ENCODE measurements around the gene AKAP10. TPM values are rescaled to one million over a fixed set of nuclear protein-coding genes. Genes with fewer than 3 reads are reported as not detected.

The AKAP10 gene
- total and polyA plus RNA-seq, 10 of the 15 experiments (the other 5 are each of a cell fraction or from before 2014, with no cell fraction given), result 4.3 to 23.7 (median 14.7) TPM

- POLR2A ChIA-PET, result no interaction called here
- no peak for FAIRE-seq
Observed at GRCh38 chr17:19933221-19933620, 44.4 kb downstream of the AKAP10 start.

More at GRCh38 chr17:19933221-19933620, 44.4 kb downstream of the AKAP10 start:
- ChIA-PET RAD21 (ENCODE audit: unreplicated experiment) (no interaction called here), CTCF (interaction anchor here (0.8 kb wide), 1 partner anchor 44 kb away, joined by 3 read pairs; the partner anchor contains the start of gene AKAP10), SMC1A (ENCODE audit: uncharacterized antibody, unreplicated experiment) (no interaction called here)
- H3K79me2 ChIP-seq (ENCODE audit: control insufficient read depth, insufficient read depth, low read length), result no peaks in the 10 kb centered on the region
- WGBS (ENCODE audit: insufficient coverage, insufficient replicate concordance, low lambda C conversion rate, missing lambda C conversion rate), result 98% methylated on average over 5 of the region's 5 CpGs
- H3K4me3 ChIP-seq, result no peak overlapping the region
- no peaks in the 10 kb centered on the region for H3K9me3 ChIP-seq (replicated peaks; ENCODE audit: control insufficient read depth, insufficient read depth, low read length)
- H3K36me3 ChIP-seq (ENCODE audit: control insufficient read depth in 2 of 2, insufficient read depth in 2 of 2, low read length in 1 of 2), result peaks cover 0 to 43% of the 10 kb centered on the region in 2 experiments
- TSS peak; percentile 49 for BruUV-seq (replicated peaks)
- no peak overlapping the region for H3K9ac ChIP-seq (ENCODE audit: control insufficient read depth, insufficient read depth, low read length)
- no peak for TF ChIP-seq NFYB (IDR thresholded peaks at IDR 0.05; ENCODE audit: insufficient read depth, low read depth, low read length)
- TF ChIP-seq PML (IDR thresholded peaks at IDR 0.05; ENCODE audit: low read length), result no peak
- no peak for TF ChIP-seq IRF4 (IDR thresholded peaks at IDR 0.05; ENCODE audit: low read depth, low read length)
- no peak for TF ChIP-seq NRF1 (conservative IDR thresholded peaks at IDR 0.05; ENCODE audit: low read depth, low read length)
- TF ChIP-seq RELA (IDR thresholded peaks at IDR 0.05; ENCODE audit: borderline replicate concordance, partially characterized antibody), result no peak
- no peak for TF ChIP-seq TCF12 (IDR thresholded peaks at IDR 0.05; ENCODE audit: low read depth, low read length)
- TF ChIP-seq SRF (IDR thresholded peaks at IDR 0.05; ENCODE audit: low read depth in 2 of 2, low read length in 2 of 2), result no peak
- no peak for TF ChIP-seq PRDM15 (CRISPR knock-in tag; IDR thresholded peaks at IDR 0.05)
- TF ChIP-seq RUNX3 (IDR thresholded peaks at IDR 0.05; ENCODE audit: low read length), result no peak
- no peak for TF ChIP-seq GABPA (IDR thresholded peaks at IDR 0.05; ENCODE audit: low read depth)
- TF ChIP-seq IRF3 (IDR thresholded peaks at IDR 0.05), result no peak
- TF ChIP-seq HSF1 (IDR thresholded peaks at IDR 0.05; ENCODE audit: low read depth, low read length), result no peak
- ATAC-seq (no peak), DNase-seq (ENCODE audit: low read depth, low spot score) (no peak)
- in situ Hi-C loops (cut with MboI) (no loop called here), intact Hi-C loops (cut with micrococcal nuclease; ENCODE audit: unreplicated experiment) (no loop called here)
- no peak overlapping the region for H2AFZ ChIP-seq (ENCODE audit: control insufficient read depth, low read depth, low read length)
- H3K4me2 ChIP-seq (ENCODE audit: control insufficient read depth, insufficient read depth), result no peak overlapping the region
- H3K27ac ChIP-seq (ENCODE audit: control insufficient read depth, insufficient read depth), result no peak overlapping the region
- H3K4me1 ChIP-seq (ENCODE audit: control insufficient read depth, insufficient read depth, low read length), result no peaks in the 10 kb centered on the region
- no peaks in the 10 kb centered on the region for H3K27me3 ChIP-seq (replicated peaks in 1 of 2; ENCODE audit: control insufficient read depth in 2 of 2, insufficient read depth in 2 of 2, low read length in 1 of 2)
- H4K20me1 ChIP-seq (ENCODE audit: control insufficient read depth, insufficient read depth), result no peaks in the 10 kb centered on the region
